Measurements from ENCODE around the gene NAPA.

DNA sequence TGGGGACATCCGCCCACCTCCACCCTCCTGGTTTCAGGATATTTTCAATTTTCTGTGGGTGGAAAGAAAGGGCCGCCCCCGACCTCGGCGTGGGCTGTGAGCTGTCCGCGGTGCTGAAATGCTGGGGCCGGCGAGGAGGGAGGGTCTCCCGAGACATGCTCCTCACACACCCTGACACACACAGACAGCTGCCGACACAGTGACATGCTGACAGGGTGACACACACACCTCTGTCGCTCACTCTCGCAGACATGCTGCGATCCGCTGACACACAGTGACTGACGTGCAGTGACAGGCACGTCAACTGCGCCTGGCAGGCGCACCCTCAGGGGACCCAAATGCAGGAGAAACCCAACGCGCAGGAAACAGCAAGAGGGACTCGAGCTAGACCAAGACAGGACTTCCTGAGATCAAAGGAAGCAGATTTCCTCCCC lies 70.5 kb downstream of the NAPA start:
- TF ChIP-seq, protein P1, sequence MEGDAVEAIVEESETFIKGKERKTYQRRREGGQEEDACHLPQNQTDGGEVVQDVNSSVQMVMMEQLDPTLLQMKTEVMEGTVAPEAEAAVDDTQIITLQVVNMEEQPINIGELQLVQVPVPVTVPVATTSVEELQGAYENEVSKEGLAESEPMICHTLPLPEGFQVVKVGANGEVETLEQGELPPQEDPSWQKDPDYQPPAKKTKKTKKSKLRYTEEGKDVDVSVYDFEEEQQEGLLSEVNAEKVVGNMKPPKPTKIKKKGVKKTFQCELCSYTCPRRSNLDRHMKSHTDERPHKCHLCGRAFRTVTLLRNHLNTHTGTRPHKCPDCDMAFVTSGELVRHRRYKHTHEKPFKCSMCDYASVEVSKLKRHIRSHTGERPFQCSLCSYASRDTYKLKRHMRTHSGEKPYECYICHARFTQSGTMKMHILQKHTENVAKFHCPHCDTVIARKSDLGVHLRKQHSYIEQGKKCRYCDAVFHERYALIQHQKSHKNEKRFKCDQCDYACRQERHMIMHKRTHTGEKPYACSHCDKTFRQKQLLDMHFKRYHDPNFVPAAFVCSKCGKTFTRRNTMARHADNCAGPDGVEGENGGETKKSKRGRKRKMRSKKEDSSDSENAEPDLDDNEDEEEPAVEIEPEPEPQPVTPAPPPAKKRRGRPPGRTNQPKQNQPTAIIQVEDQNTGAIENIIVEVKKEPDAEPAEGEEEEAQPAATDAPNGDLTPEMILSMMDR (conservative IDR thresholded peaks at IDR 0.05 in 1 of 2, IDR thresholded peaks at IDR 0.05 in 1 of 2; ENCODE audit: low read depth in 1 of 2, low read length in 2 of 2): no peak
- TF ChIP-seq EZH2 (IDR thresholded peaks at IDR 0.05; ENCODE audit: low read length, missing control alignments): peak; percentile 82
